SK-N-SH treated with all-trans-retinoic acid at 6 μM for 48 hours (cell line): ENCODE measurements around the gene SPEN.

Experiments
- ATAC-seq: fragments of 200-7000 bp; cut with Tn5 transposase; 3 replicates; pipeline ENCODE4 v1.9.1; 2020; ENCODE audit warnings: mild to moderate bottlenecking, moderate library complexity
- ARNTL ChIP-seq: fragments of 450-650 bp; formaldehyde crosslinking; IDR thresholded peaks from 2 replicates; pipeline ENCODE4 v1.5.0; 2020; ENCODE audit warnings: low read depth, mild to moderate bottlenecking, moderate library complexity, borderline replicate concordance
- BACH2 ChIP-seq: fragments of 250-450 bp; sonication (Bioruptor Pico); IDR thresholded peaks from 2 replicates; pipeline ENCODE4 v1.9.0; 2021; ENCODE audit warnings: mild to moderate bottlenecking, borderline replicate concordance
- CSDC2 ChIP-seq: fragments of 250-450 bp; sonication (Bioruptor Pico); IDR thresholded peaks from 2 replicates; pipeline ENCODE4 v1.5.0; 2020; ENCODE audit warnings: mild to moderate bottlenecking, moderate library complexity
- ESRRG ChIP-seq: fragments of 250-450 bp; sonication (Bioruptor Pico); IDR thresholded peaks from 2 replicates; pipeline ENCODE4 v1.6.1; 2021; ENCODE audit warnings: mild to moderate bottlenecking
- GLIS3 ChIP-seq: fragments of 250-450 bp; sonication (Bioruptor Pico); IDR thresholded peaks from 2 replicates; pipeline ENCODE4 v1.5.0; 2020; ENCODE audit warnings: mild to moderate bottlenecking, moderate library complexity
- ISL1 ChIP-seq: fragments of 250-450 bp; sonication (Bioruptor Pico); IDR thresholded peaks from 2 replicates; pipeline ENCODE4 v2.1.2; 2022; ENCODE audit warnings: mild to moderate bottlenecking, moderate library complexity
- OSR1 ChIP-seq: fragments of 250-450 bp; sonication (Bioruptor Pico); IDR thresholded peaks from 2 replicates; pipeline ENCODE4 v1.8.0; 2022; ENCODE audit warnings: moderate library complexity, mild to moderate bottlenecking, inconsistent platforms
- POU6F1 ChIP-seq: fragments of 250-450 bp; sonication (Bioruptor Pico); IDR thresholded peaks from 2 replicates; pipeline ENCODE4 v1.8.0; 2021; ENCODE audit warnings: low read depth, mild to moderate bottlenecking, moderate library complexity, borderline replicate concordance
- PPARA ChIP-seq: fragments of 250-450 bp; sonication (Bioruptor Pico); IDR thresholded peaks from 2 replicates; pipeline ENCODE4 v1.5.0; 2020; ENCODE audit warnings: mild to moderate bottlenecking, borderline replicate concordance
- RARB ChIP-seq: fragments of 250-450 bp; sonication (Bioruptor Pico); IDR thresholded peaks from 2 replicates; pipeline ENCODE4 v1.8.0; 2021; ENCODE audit warnings: mild to moderate bottlenecking, moderate library complexity
- TCF4 ChIP-seq: fragments of 250-450 bp; sonication (Bioruptor Pico); IDR thresholded peaks from 2 replicates; pipeline ENCODE4 v1.8.0; 2021; ENCODE audit warnings: mild to moderate bottlenecking, moderate library complexity, borderline replicate concordance
- TOX ChIP-seq: fragments of 250-450 bp; sonication (Bioruptor Pico); IDR thresholded peaks from 2 replicates; pipeline ENCODE4 v1.8.0; 2021; ENCODE audit warnings: mild to moderate bottlenecking, moderate library complexity, borderline replicate concordance
- ZC3H10 ChIP-seq: fragments of 250-450 bp; sonication (Bioruptor Pico); IDR thresholded peaks from 2 replicates; pipeline ENCODE4 v1.5.1; 2021; ENCODE audit warnings: mild to moderate bottlenecking, moderate library complexity
- ZFP3 ChIP-seq: fragments of 250-450 bp; sonication (Bioruptor Pico); IDR thresholded peaks from 2 replicates; pipeline ENCODE4 v1.5.0; 2020; ENCODE audit warnings: mild to moderate bottlenecking, moderate library complexity
- ZFP30 ChIP-seq: fragments of 450-650 bp; formaldehyde crosslinking; IDR thresholded peaks from 2 replicates; pipeline ENCODE4 v1.5.0; 2022; ENCODE audit warnings: mild to moderate bottlenecking, moderate library complexity
- ZNF565 ChIP-seq: fragments of 450-650 bp; formaldehyde crosslinking; conservative IDR thresholded peaks from 2 replicates; pipeline ENCODE4 v1.5.0; 2020; ENCODE audit warnings: low read depth, mild to moderate bottlenecking, moderate library complexity
- ZNF70 ChIP-seq: fragments of 450-650 bp; formaldehyde crosslinking; IDR thresholded peaks from 2 replicates; pipeline ENCODE4 v1.5.0; 2020; ENCODE audit warnings: mild to moderate bottlenecking, moderate library complexity
- ZNF8 ChIP-seq: fragments of 450-650 bp; formaldehyde crosslinking; IDR thresholded peaks from 2 replicates; pipeline ENCODE4 v1.5.0; 2020; ENCODE audit warnings: mild to moderate bottlenecking, moderate library complexity
- TF ChIP-seq, protein P1 (sequence below): fragments of 250-450 bp; sonication (Bioruptor Pico); IDR thresholded peaks from 2 replicates; pipeline ENCODE4 v1.5.1; 2021; ENCODE audit warnings: mild to moderate bottlenecking, moderate library complexity
- TF ChIP-seq, protein P2 (sequence below): fragments of 250-450 bp; sonication (Bioruptor Pico); IDR thresholded peaks from 2 replicates; pipeline ENCODE4 v1.5.0; 2020; ENCODE audit warnings: mild to moderate bottlenecking, moderate library complexity
- TF ChIP-seq, protein P3 (sequence below): fragments of 250-450 bp; sonication (Bioruptor Pico); IDR thresholded peaks from 2 replicates; pipeline ENCODE4 v1.5.1; 2020; ENCODE audit warnings: low read depth, mild to moderate bottlenecking, moderate library complexity
- TF ChIP-seq, protein P4 (sequence below): fragments of 250-450 bp; sonication (Bioruptor Pico); IDR thresholded peaks from 2 replicates; pipeline ENCODE4 v1.8.0; 2020; ENCODE audit warnings: mild to moderate bottlenecking, moderate library complexity, borderline replicate concordance

SPEN gene

GRCh38 chr1:15969321-15969880, 121.9 kb downstream of the SPEN start:
- ATAC-seq: no peak
- TF ChIP-seq ZNF70 (CRISPR knock-in tag) (no peak), ZNF8 (CRISPR knock-in tag) (no peak), ARNTL (CRISPR knock-in tag) (no peak), BACH2 (no peak), PPARA (CRISPR knock-in tag) (no peak), ISL1 (CRISPR knock-in tag) (no peak), OSR1 (no peak), ESRRG (CRISPR knock-in tag) (no peak), ZNF565 (CRISPR knock-in tag) (no peak), TOX (no peak), GLIS3 (CRISPR knock-in tag) (no peak)
- TF ChIP-seq, protein P1, sequence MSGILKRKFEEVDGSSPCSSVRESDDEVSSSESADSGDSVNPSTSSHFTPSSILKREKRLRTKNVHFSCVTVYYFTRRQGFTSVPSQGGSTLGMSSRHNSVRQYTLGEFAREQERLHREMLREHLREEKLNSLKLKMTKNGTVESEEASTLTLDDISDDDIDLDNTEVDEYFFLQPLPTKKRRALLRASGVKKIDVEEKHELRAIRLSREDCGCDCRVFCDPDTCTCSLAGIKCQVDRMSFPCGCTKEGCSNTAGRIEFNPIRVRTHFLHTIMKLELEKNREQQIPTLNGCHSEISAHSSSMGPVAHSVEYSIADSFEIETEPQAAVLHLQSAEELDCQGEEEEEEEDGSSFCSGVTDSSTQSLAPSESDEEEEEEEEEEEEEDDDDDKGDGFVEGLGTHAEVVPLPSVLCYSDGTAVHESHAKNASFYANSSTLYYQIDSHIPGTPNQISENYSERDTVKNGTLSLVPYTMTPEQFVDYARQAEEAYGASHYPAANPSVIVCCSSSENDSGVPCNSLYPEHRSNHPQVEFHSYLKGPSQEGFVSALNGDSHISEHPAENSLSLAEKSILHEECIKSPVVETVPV (CRISPR knock-in tag): no peak
- TF ChIP-seq, protein P2, sequence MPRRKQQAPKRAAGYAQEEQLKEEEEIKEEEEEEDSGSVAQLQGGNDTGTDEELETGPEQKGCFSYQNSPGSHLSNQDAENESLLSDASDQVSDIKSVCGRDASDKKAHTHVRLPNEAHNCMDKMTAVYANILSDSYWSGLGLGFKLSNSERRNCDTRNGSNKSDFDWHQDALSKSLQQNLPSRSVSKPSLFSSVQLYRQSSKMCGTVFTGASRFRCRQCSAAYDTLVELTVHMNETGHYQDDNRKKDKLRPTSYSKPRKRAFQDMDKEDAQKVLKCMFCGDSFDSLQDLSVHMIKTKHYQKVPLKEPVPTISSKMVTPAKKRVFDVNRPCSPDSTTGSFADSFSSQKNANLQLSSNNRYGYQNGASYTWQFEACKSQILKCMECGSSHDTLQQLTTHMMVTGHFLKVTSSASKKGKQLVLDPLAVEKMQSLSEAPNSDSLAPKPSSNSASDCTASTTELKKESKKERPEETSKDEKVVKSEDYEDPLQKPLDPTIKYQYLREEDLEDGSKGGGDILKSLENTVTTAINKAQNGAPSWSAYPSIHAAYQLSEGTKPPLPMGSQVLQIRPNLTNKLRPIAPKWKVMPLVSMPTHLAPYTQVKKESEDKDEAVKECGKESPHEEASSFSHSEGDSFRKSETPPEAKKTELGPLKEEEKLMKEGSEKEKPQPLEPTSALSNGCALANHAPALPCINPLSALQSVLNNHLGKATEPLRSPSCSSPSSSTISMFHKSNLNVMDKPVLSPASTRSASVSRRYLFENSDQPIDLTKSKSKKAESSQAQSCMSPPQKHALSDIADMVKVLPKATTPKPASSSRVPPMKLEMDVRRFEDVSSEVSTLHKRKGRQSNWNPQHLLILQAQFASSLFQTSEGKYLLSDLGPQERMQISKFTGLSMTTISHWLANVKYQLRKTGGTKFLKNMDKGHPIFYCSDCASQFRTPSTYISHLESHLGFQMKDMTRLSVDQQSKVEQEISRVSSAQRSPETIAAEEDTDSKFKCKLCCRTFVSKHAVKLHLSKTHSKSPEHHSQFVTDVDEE: no peak
- TF ChIP-seq, protein P3, sequence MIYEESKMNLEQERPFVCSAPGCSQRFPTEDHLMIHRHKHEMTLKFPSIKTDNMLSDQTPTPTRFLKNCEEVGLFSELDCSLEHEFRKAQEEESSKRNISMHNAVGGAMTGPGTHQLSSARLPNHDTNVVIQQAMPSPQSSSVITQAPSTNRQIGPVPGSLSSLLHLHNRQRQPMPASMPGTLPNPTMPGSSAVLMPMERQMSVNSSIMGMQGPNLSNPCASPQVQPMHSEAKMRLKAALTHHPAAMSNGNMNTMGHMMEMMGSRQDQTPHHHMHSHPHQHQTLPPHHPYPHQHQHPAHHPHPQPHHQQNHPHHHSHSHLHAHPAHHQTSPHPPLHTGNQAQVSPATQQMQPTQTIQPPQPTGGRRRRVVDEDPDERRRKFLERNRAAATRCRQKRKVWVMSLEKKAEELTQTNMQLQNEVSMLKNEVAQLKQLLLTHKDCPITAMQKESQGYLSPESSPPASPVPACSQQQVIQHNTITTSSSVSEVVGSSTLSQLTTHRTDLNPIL (CRISPR knock-in tag): no peak
- TF ChIP-seq, protein P4, sequence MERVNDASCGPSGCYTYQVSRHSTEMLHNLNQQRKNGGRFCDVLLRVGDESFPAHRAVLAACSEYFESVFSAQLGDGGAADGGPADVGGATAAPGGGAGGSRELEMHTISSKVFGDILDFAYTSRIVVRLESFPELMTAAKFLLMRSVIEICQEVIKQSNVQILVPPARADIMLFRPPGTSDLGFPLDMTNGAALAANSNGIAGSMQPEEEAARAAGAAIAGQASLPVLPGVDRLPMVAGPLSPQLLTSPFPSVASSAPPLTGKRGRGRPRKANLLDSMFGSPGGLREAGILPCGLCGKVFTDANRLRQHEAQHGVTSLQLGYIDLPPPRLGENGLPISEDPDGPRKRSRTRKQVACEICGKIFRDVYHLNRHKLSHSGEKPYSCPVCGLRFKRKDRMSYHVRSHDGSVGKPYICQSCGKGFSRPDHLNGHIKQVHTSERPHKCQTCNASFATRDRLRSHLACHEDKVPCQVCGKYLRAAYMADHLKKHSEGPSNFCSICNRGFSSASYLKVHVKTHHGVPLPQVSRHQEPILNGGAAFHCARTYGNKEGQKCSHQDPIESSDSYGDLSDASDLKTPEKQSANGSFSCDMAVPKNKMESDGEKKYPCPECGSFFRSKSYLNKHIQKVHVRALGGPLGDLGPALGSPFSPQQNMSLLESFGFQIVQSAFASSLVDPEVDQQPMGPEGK (CRISPR knock-in tag): no peak
- TF ChIP-seq, all 23 proteins: peak for 0

- no peak for TF ChIP-seq ZC3H10 (CRISPR knock-in tag)
- no peak for TF ChIP-seq RARB (CRISPR knock-in tag)
- TF ChIP-seq CSDC2 (CRISPR knock-in tag): no peak
- TF ChIP-seq ZFP3 (CRISPR knock-in tag): no peak
- ATAC-seq: no peak
Observed at GRCh38 chr1:15970911-15971310, 123.4 kb downstream of the SPEN start.

GRCh38 chr1:15972409-15972808, 124.9 kb downstream of the SPEN start:
- ATAC-seq: no peak
- TF ChIP-seq GLIS3 (CRISPR knock-in tag) (no peak), ZNF565 (CRISPR knock-in tag) (no peak), POU6F1 (CRISPR knock-in tag) (no peak), BACH2 (no peak), ARNTL (CRISPR knock-in tag) (no peak), ZFP30 (CRISPR knock-in tag) (no peak), ESRRG (CRISPR knock-in tag) (no peak), ZNF70 (CRISPR knock-in tag) (no peak), TCF4 (CRISPR knock-in tag) (no peak), CSDC2 (CRISPR knock-in tag) (no peak), ISL1 (CRISPR knock-in tag) (no peak), PPARA (CRISPR knock-in tag) (no peak), ZFP3 (CRISPR knock-in tag) (no peak), ZNF8 (CRISPR knock-in tag) (no peak)
- TF ChIP-seq, protein P1 (CRISPR knock-in tag): no peak
- TF ChIP-seq, protein P4 (CRISPR knock-in tag): no peak
